Ishikawa (cell line): ENCODE results near the gene PCDH15.

ENCODE experiments used
- CEBPB ChIP-seq: IDR thresholded peaks from 2 replicates; pipeline ENCODE4 v1.6.1; 2012
- CREB1 ChIP-seq: IDR thresholded peaks from 2 replicates; pipeline ENCODE4 v1.6.1; 2012; ENCODE audit warnings: low read depth
- EGR1 ChIP-seq: IDR thresholded peaks from 2 replicates; pipeline ENCODE4 v1.6.1; 2012
- EP300 ChIP-seq: IDR thresholded peaks from 2 replicates; pipeline ENCODE4 v1.6.1; 2012; ENCODE audit warnings: borderline replicate concordance
- FOXM1 ChIP-seq: IDR thresholded peaks from 2 replicates; pipeline ENCODE4 v1.6.1; 2012; ENCODE audit warnings: low read depth, borderline replicate concordance
- MAX ChIP-seq: IDR thresholded peaks from 2 replicates; pipeline ENCODE4 v1.6.1; 2012
- NFIC ChIP-seq: IDR thresholded peaks from 2 replicates; pipeline ENCODE4 v1.6.1; 2012
- RAD21 ChIP-seq: IDR thresholded peaks from 2 replicates; pipeline ENCODE4 v1.6.1; 2012; ENCODE audit warnings: low read depth
- REST ChIP-seq: IDR thresholded peaks from 2 replicates; pipeline ENCODE4 v1.6.1; 2012; ENCODE audit warnings: low read depth, mild to moderate bottlenecking
- TAF1 ChIP-seq: IDR thresholded peaks from 2 replicates; pipeline ENCODE4 v1.6.1; 2012; ENCODE audit warnings: low read depth, mild to moderate bottlenecking
- TCF12 ChIP-seq: IDR thresholded peaks from 2 replicates; pipeline ENCODE4 v1.6.1; 2012; ENCODE audit warnings: low read depth
- TEAD4 ChIP-seq: IDR thresholded peaks from 2 replicates; pipeline ENCODE4 v1.6.1; 2012
- USF1 ChIP-seq: IDR thresholded peaks from 2 replicates; pipeline ENCODE4 v1.6.1; 2012
- YY1 ChIP-seq: IDR thresholded peaks from 2 replicates; pipeline ENCODE4 v1.6.1; 2012; ENCODE audit warnings: low read depth
- ZBTB7A ChIP-seq: IDR thresholded peaks from 2 replicates; pipeline ENCODE4 v1.6.1; 2012; ENCODE audit warnings: low read depth

Gene PCDH15

GRCh38 chr10:54314430-54314829, 486.6 kb downstream of the PCDH15 start:
- TF ChIP-seq NFIC (no peak), FOXM1 (no peak), TEAD4 (no peak), MAX (no peak), ZBTB7A (no peak), YY1 (no peak), EGR1 (no peak), CREB1 (no peak), USF1 (no peak), RAD21 (no peak), TCF12 (no peak), REST (no peak), EP300 (no peak), TAF1 (no peak), CEBPB (no peak)

- TF ChIP-seq REST (no peak), USF1 (no peak), FOXM1 (no peak), NFIC (no peak), RAD21 (no peak), ZBTB7A (no peak), CREB1 (no peak), TCF12 (no peak), YY1 (no peak), EGR1 (no peak), EP300 (no peak), MAX (no peak), CEBPB (no peak), TEAD4 (no peak), TAF1 (no peak)
Observed at GRCh38 chr10:54284526-54285193, 516.4 kb downstream of the PCDH15 start.

GRCh38 chr10:54282012-54282411, 519.0 kb downstream of the PCDH15 start:
- no peak for TF ChIP-seq RAD21
- no peak for TF ChIP-seq TEAD4
- TF ChIP-seq CREB1 = no peak

GRCh38 chr10:54266395-54266794, 534.6 kb downstream of the PCDH15 start:
- TF ChIP-seq EP300 = no peak
- no peak for TF ChIP-seq ZBTB7A
- no peak for TF ChIP-seq FOXM1
- TF ChIP-seq TEAD4 = no peak
- TF ChIP-seq MAX = no peak
- no peak for TF ChIP-seq TAF1
- TF ChIP-seq YY1 = no peak
- no peak for TF ChIP-seq REST
- TF ChIP-seq CREB1 = no peak
- TF ChIP-seq RAD21 = no peak
- no peak for TF ChIP-seq EGR1
- no peak for TF ChIP-seq USF1
- no peak for TF ChIP-seq TCF12
